ENCODE results near the gene AQP2.

Gene AQP2

DNA sequence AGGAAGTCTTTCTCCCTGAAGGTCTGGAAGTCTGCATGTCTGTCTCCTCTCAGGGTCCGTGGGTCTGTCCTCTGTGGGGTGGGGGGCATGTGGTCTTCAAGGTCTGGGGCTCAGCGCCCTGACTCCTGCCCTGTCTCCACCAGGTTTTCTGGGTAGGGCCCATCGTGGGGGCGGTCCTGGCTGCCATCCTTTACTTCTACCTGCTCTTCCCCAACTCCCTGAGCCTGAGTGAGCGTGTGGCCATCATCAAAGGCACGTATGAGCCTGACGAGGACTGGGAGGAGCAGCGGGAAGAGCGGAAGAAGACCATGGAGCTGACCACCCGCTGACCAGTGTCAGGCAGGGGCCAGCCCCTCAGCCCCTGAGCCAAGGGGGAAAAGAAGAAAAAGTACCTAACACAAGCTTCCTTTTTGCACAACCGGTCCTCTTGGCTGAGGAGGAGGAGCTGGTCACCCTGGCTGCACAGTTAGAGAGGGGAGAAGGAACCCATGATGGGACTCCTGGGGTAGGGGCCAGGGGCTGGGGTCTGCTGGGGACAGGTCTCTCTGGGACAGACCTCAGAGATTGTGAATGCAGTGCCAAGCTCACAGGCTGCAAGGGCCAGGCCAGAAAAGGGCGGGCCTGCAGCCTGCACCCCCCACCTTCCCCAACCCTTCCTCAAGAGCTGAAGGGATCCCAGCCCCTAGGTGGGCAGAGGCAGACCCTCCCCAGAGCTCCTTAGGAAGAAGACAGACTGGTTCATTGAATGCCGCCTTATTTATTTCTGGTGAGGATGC is 14.5 kb downstream of the AQP2 start:
- Histone ChIP-seq H3K27me3 (replicated peaks; ENCODE audit: control insufficient read depth, insufficient read depth, low read length) (peaks cover 3% of the 10 kb centered on the region), H3K4me3 (replicated peaks; ENCODE audit: low read depth, low read length) (no peak overlapping the region), H3K36me3 (ENCODE audit: control insufficient read depth, insufficient read depth, low read length) (no peaks in the 10 kb centered on the region)
- TF ChIP-seq, protein P1, sequence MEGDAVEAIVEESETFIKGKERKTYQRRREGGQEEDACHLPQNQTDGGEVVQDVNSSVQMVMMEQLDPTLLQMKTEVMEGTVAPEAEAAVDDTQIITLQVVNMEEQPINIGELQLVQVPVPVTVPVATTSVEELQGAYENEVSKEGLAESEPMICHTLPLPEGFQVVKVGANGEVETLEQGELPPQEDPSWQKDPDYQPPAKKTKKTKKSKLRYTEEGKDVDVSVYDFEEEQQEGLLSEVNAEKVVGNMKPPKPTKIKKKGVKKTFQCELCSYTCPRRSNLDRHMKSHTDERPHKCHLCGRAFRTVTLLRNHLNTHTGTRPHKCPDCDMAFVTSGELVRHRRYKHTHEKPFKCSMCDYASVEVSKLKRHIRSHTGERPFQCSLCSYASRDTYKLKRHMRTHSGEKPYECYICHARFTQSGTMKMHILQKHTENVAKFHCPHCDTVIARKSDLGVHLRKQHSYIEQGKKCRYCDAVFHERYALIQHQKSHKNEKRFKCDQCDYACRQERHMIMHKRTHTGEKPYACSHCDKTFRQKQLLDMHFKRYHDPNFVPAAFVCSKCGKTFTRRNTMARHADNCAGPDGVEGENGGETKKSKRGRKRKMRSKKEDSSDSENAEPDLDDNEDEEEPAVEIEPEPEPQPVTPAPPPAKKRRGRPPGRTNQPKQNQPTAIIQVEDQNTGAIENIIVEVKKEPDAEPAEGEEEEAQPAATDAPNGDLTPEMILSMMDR (IDR thresholded peaks at IDR 0.05; ENCODE audit: insufficient read depth, low read length, poor library complexity, severe bottlenecking), result no peak
- no peak for DNase-seq (ENCODE audit: extremely low read depth, insufficient read length)

DNA sequence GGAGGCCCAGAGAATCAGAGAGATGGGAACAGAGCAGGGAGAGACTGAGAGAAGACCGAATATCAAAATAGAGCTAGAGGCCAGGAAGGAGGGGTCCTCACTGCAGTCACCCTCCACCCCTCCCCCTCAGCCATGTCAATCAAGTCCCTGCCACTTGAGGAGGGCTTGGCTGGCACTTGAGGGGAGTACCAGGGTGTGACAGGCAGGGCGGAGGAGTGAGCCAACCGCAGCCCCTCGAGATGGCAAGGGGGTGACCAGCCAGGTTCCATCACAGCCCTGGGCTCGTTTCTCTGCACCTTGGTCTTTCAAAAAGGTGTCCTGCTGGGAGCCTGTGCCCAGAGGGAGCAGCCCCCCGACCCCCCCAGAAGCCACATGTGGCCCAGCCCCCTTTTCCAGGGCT is 15.3 kb downstream of the AQP2 start:
- Histone ChIP-seq H3K36me3 (ENCODE audit: control insufficient read depth, insufficient read depth, low read length) (no peaks in the 10 kb centered on the region), H3K4me3 (replicated peaks; ENCODE audit: low read depth, low read length) (no peak overlapping the region), H3K27me3 (replicated peaks; ENCODE audit: control insufficient read depth, insufficient read depth, low read length) (peaks cover 2% of the 10 kb centered on the region)
- TF ChIP-seq, protein P1 (IDR thresholded peaks at IDR 0.05; ENCODE audit: insufficient read depth, low read length, poor library complexity, severe bottlenecking), result no peak
- no peak for DNase-seq (ENCODE audit: extremely low read depth, insufficient read length)

DNA sequence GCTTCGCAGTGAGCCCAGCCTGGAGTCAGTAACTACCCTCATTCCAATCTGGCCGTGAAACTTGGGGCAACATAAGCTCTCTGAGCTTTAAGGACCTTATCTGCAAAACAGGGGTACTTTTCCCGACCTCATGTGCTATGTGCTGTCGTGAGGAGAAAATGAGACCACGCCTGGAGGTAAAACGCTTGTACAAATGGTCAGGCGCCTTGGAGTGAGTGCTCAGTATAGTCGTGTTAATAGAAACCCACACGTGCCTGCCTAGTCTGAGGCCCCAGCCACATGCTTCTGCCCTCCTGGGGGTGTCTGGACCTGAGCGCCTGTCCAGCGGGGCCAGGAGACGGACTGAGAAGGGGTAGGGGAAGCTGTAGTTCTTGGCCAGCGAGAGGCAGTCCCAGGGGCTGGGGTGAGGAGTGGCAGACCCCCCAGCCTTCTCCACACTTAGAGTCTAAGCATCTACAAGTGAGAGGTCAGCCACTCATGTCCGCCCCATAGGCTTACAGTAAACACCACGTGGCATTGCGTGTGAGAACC is 16.0 kb downstream of the AQP2 start:
- Histone ChIP-seq H3K36me3 (ENCODE audit: control insufficient read depth, insufficient read depth, low read length) (no peaks in the 10 kb centered on the region), H3K4me3 (replicated peaks; ENCODE audit: low read depth, low read length) (no peak overlapping the region), H3K27me3 (replicated peaks; ENCODE audit: control insufficient read depth, insufficient read depth, low read length) (peaks cover 1% of the 10 kb centered on the region)
- TF ChIP-seq, protein P1 (IDR thresholded peaks at IDR 0.05; ENCODE audit: insufficient read depth, low read length, poor library complexity, severe bottlenecking), result no peak
- no peak for DNase-seq (ENCODE audit: extremely low read depth, insufficient read length)

DNA sequence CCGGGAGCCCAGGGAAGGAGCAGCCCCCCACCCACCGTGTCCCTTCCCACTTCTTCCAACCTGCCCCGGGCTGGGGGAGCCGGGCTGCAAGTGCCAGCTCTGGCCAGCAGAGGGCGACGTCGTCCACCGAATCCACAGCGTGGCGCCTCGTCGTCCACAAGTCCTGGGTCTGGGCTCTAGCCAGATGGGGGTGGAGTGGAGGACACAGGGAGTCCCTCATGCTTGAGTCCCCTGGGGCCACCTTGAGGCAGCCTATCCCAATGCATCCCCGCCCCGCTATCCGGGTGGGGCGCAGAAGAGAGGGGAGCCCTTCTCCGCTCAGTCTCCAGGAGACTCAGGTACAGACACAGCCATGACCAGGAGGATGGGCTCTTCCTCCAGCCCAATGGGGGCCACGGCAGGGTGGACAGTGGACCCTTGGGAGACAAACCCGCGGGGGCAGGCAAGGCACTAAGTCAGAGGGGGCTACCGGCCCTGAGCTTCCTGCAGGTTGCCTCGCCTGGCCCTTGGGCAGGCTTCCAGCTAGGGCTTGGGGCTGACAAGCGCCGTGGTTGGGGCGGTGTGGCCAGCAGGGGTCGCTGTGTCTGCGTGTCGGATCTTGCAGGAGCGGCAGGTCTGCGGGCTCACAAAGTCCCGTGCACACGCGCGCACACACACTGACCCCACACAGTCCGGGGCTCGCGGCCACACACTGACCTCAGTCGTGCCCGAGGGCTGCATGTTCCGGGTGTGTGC is 16.7 kb downstream of the AQP2 start:
- peaks cover 1% of the 10 kb centered on the region for H3K27me3 ChIP-seq (replicated peaks; ENCODE audit: control insufficient read depth, insufficient read depth, low read length)
- DNase-seq (ENCODE audit: extremely low read depth, insufficient read length), result peak; percentile 87
- TF ChIP-seq, protein P1 (IDR thresholded peaks at IDR 0.05; ENCODE audit: insufficient read depth, low read length, poor library complexity, severe bottlenecking), result peak; percentile 93
- H3K4me3 ChIP-seq (replicated peaks; ENCODE audit: low read depth, low read length), result no peak overlapping the region
- no peaks in the 10 kb centered on the region for H3K36me3 ChIP-seq (ENCODE audit: control insufficient read depth, insufficient read depth, low read length)

DNA sequence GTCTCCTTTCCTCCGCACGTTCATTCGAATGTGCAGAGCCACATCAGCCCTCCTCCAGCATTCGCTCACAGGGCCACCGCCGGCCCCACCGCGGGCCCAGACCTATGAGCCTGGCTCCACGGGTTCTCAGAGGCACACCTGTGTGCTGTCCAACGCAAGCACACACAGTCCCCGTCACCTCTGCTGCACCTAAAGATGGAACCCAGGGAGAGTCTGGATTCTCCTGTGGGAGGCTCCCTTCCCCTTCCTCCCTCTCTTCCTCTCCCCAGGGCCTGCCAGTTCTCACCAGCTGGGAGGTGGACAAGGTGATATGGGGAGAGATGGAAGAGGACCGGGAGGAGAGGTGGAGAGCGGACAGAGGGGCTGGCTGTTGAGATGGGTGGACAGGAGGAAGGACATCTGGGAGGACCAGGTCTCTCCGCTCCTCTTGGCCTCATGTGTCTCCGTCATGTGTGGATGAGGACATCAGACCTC is 17.3 kb downstream of the AQP2 start:
- Histone ChIP-seq H3K27me3 (replicated peaks; ENCODE audit: control insufficient read depth, insufficient read depth, low read length) (peaks cover 1% of the 10 kb centered on the region), H3K4me3 (replicated peaks; ENCODE audit: low read depth, low read length) (no peak overlapping the region), H3K36me3 (ENCODE audit: control insufficient read depth, insufficient read depth, low read length) (no peaks in the 10 kb centered on the region)
- DNase-seq (ENCODE audit: extremely low read depth, insufficient read length), result no peak
- TF ChIP-seq, protein P1 (IDR thresholded peaks at IDR 0.05; ENCODE audit: insufficient read depth, low read length, poor library complexity, severe bottlenecking), result no peak

Measured in GM06990 (cell line).